Measurements from ENCODE around the gene DNM3. TPM values are rescaled to one million over a fixed set of nuclear protein-coding genes. Genes with fewer than 3 reads are reported as not detected.
"Not testable (repeated sequence)": the region's sequence is repeated elsewhere in the genome, so short reads cannot be mapped to it uniquely, and the experiment has no call there.

Gene DNM3
- total RNA-seq, 3 donors from 2014 or later (not counting 1 experiment from before 2014, with no cell fraction given): 2.5 to 3.3 (median 2.8) TPM

DNA sequence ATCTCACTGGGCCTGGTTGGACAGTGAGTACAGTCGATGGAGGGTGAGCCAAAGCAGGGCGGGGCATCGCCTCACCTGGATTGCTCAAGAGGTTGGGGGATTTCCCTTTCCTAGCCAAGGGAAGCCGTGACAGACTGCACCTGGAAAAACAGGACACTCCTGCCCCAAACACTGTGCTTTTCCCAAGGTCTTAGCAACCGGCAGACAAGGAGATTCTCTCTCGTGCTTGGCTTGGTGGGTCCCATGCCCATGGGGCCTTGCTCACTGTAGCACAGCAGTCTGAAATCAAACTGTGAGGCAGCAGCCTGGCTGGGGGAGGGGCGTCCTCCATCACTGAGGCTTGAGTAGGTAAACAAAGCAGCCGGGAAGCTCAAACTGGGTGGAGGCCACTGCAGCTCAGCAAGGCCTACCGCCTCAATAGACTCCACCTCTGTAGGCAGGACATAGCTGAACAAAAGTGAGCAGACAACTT is 590.5 kb downstream of the DNM3 start:
- no peaks in the 10 kb centered on the region for H3K36me3 Mint-ChIP-seq
- peak in 1 of 2 donors; percentile 51 for DNase-seq
- H3K27me3 ChIP-seq (ENCODE audit: control insufficient read depth, insufficient read depth, low read length): no peaks in the 10 kb centered on the region
- no peaks in the 10 kb centered on the region for H3K27me3 Mint-ChIP-seq (ENCODE audit: low read depth in 2 of 2)
- no peaks in the 10 kb centered on the region for H3K9me3 Mint-ChIP-seq
- TF ChIP-seq CTCF (IDR thresholded peaks at IDR 0.05): no peak
- H3K4me3 ChIP-seq (ENCODE audit: low read length): no peak overlapping the region
- no peak overlapping the region for H3K4me3 Mint-ChIP-seq
- no peaks in the 10 kb centered on the region for H3K36me3 ChIP-seq (ENCODE audit: control insufficient read depth, insufficient read depth, low read length)
- peaks cover 13 to 17% of the 10 kb centered on the region in 2 donors for H3K4me1 Mint-ChIP-seq
- H3K9me3 ChIP-seq (ENCODE audit: control insufficient read depth, insufficient read depth, low read length): no peaks in the 10 kb centered on the region
- intact Hi-C loops (cut with micrococcal nuclease): no loop called here
- peaks cover 3% of the 10 kb centered on the region for H3K4me1 ChIP-seq (ENCODE audit: control insufficient read depth, insufficient read depth, low read length)
- no peak overlapping the region for H3K27ac Mint-ChIP-seq
- 83% methylated on average over 9 of the region's 9 CpGs for WGBS (ENCODE audit: insufficient coverage)
- no peak overlapping the region for H3K27ac ChIP-seq (ENCODE audit: low read length)
- no peak for ATAC-seq

DNA sequence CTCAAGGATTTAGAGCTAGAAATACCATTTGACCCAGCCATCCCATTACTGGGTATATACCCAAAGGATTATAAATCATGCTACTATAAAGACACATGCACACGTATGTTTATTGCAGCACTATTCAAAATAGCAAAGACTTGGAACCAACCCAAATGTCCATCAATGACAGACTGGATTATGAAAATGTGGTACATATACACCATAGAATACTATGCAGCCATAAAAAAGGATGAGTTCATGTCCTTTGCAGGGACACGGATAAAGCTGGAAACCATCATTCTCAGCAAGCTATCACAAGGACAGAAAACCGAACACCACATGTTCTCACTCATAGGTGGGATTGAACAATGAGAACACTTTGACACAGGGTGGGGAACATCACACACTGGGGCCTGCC is 595.9 kb downstream of the DNM3 start:
- H3K27ac ChIP-seq (ENCODE audit: low read length); intact Hi-C loops (cut with micrococcal nuclease); H3K36me3 ChIP-seq (ENCODE audit: control insufficient read depth, insufficient read depth, low read length); H3K4me3 Mint-ChIP-seq; ATAC-seq; H3K4me3 ChIP-seq (ENCODE audit: low read length); H3K27ac Mint-ChIP-seq; H3K9me3 ChIP-seq (ENCODE audit: control insufficient read depth, insufficient read depth, low read length); H3K9me3 Mint-ChIP-seq; H3K27me3 Mint-ChIP-seq (ENCODE audit: low read depth in 2 of 2); H3K27me3 ChIP-seq (ENCODE audit: control insufficient read depth, insufficient read depth, low read length); H3K4me1 ChIP-seq (ENCODE audit: control insufficient read depth, insufficient read depth, low read length); DNase-seq: not testable (repeated sequence)
- peaks cover 13% of the 10 kb centered on the region for H3K36me3 Mint-ChIP-seq
- H3K4me1 Mint-ChIP-seq: peaks cover 43 to 45% of the 10 kb centered on the region in 2 donors
- no CpG with 5 or more reads among the region's 3 CpGs for WGBS (ENCODE audit: insufficient coverage)

DNA sequence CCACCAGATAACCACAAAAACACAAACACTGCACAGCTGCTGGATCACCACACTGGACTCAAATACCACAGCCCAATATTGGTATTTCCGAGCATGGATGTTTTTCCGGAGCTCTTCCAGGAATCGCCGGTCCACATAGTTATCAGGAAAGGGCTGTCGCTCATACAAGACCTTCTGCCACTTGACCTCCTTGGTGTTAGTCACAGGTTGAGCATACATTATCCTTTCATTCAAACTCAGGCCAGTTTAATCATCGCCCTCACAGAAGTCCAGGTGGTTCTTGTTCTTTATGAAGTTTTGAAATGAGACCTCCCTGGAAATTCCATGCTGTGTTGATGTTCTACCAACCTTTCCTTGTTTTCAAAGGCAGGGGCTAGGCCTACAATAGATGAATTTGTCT is 601.1 kb downstream of the DNM3 start:
- H3K9me3 Mint-ChIP-seq: no peaks in the 10 kb centered on the region
- no peak overlapping the region for H3K4me3 ChIP-seq (ENCODE audit: low read length)

More for the DNA sequence above, 601.1 kb downstream of the DNM3 start:
- Mint-ChIP-seq H3K4me3 (peak overlapping the region; percentile 96), H3K36me3 (peaks cover 13% of the 10 kb centered on the region), H3K4me1 (peaks cover 50 to 57% of the 10 kb centered on the region in 2 donors), H3K27me3 (ENCODE audit: low read depth in 2 of 2) (no peaks in the 10 kb centered on the region), H3K27ac (peak overlapping the region; percentile 90 to 94)
- WGBS (ENCODE audit: insufficient coverage): 97% methylated on average over 5 of the region's 6 CpGs
- DNase-seq (no peak), ATAC-seq (no peak)
- no peaks in the 10 kb centered on the region for H3K9me3 ChIP-seq (ENCODE audit: control insufficient read depth, insufficient read depth, low read length)
- no peak for TF ChIP-seq CTCF (IDR thresholded peaks at IDR 0.05)
- intact Hi-C loops (cut with micrococcal nuclease): loop anchor here (5.0 kb wide), 2 partner anchors 85 to 640 kb away; no protein-coding TSS in a partner anchor
- peaks cover 5% of the 10 kb centered on the region for H3K4me1 ChIP-seq (ENCODE audit: control insufficient read depth, insufficient read depth, low read length)
- H3K36me3 ChIP-seq (ENCODE audit: control insufficient read depth, insufficient read depth, low read length): no peaks in the 10 kb centered on the region
- no peaks in the 10 kb centered on the region for H3K27me3 ChIP-seq (ENCODE audit: control insufficient read depth, insufficient read depth, low read length)
- no peak overlapping the region for H3K27ac ChIP-seq (ENCODE audit: low read length)
